H1 (cell line): Measurements from ENCODE around the gene PLPPR4.

Experiments used
- CBX5 ChIP-seq: fragments of 300-800, 300-1000 bp; sonication (generic); IDR thresholded peaks from 2 replicates; pipeline ENCODE4 v1.7.1; 2016; ENCODE audit warnings: antibody characterized with exemption, low read length, low read depth
- CHD2 ChIP-seq: IDR thresholded peaks from 2 replicates; pipeline ENCODE4 v1.6.1; 2012; ENCODE audit warnings: low read length, improper control_type of control experiment
- CTCF ChIP-seq, 3 experiments: IDR thresholded peaks; 1 replicate in 2 of 3; 2 replicates in 1 of 3; pipeline versions ENCODE4 v1.5.1 to v1.6.1; 2011; ENCODE audit warnings: low read length in 3 of 3, mild to moderate bottlenecking in 3 of 3, inconsistent platforms in 2 of 3, low read depth in 1 of 3, moderate library complexity in 1 of 3; ENCODE audit not compliant: insufficient read depth in 1 of 3; ENCODE audit errors: control extremely low read depth in 1 of 3
- EP300 ChIP-seq, 2 experiments: IDR thresholded peaks; 1 replicate in 1 of 2; 2 replicates in 1 of 2; pipeline ENCODE4 v1.6.1; 2011 to 2012; ENCODE audit warnings: low read depth in 2 of 2, low read length in 2 of 2, mild to moderate bottlenecking in 2 of 2, borderline replicate concordance in 1 of 2, inconsistent platforms in 1 of 2, moderate library complexity in 1 of 2
- POLR2A ChIP-seq, 2 experiments: IDR thresholded peaks; 1 replicate in 1 of 2; 2 replicates in 1 of 2; pipeline ENCODE4 v1.6.1; 2011; ENCODE audit warnings: low read depth in 2 of 2, low read length in 2 of 2, mild to moderate bottlenecking in 2 of 2; ENCODE audit errors: control extremely low read depth in 1 of 2
- POLR2AphosphoS5 ChIP-seq: IDR thresholded peaks from 2 replicates; pipeline ENCODE4 v1.6.1; 2011; ENCODE audit warnings: low read depth, low read length
- POU5F1 ChIP-seq: IDR thresholded peaks from 2 replicates; pipeline ENCODE4 v1.6.1; 2011; ENCODE audit warnings: low read depth, mild to moderate bottlenecking, low read length, moderate library complexity
- RNF2 ChIP-seq: fragments of 200-900, 300-1000 bp; sonication (generic); IDR thresholded peaks from 2 replicates; pipeline ENCODE4 v1.7.1; 2016; ENCODE audit warnings: borderline replicate concordance, low read depth, mild to moderate bottlenecking, antibody characterized with exemption, low read length; ENCODE audit not compliant: poor library complexity, severe bottlenecking; ENCODE audit errors: missing control alignments
- USF2 ChIP-seq: IDR thresholded peaks from 2 replicates; pipeline ENCODE4 v1.6.1; 2011; ENCODE audit warnings: low read length, improper control_type of control experiment

GRCh38 chr1:99271249-99271648 is 7.0 kb downstream of the PLPPR4 start:
- no peak for TF ChIP-seq CBX5
- no peak for TF ChIP-seq CHD2
- no peak for TF ChIP-seq POU5F1
- no peak for TF ChIP-seq POLR2AphosphoS5
- TF ChIP-seq CTCF (IDR thresholded peaks at IDR 0.05; ENCODE audit: control extremely low read depth in 1 of 3, insufficient read depth in 1 of 3, low read depth in 1 of 3, low read length in 3 of 3) = no peak
- TF ChIP-seq RNF2 = no peak
- no peak for TF ChIP-seq EP300 (IDR thresholded peaks at IDR 0.05; ENCODE audit: borderline replicate concordance in 1 of 2, low read depth in 2 of 2, low read length in 2 of 2)
- TF ChIP-seq USF2 = no peak
- no peak for TF ChIP-seq POLR2A (IDR thresholded peaks at IDR 0.05; ENCODE audit: control extremely low read depth in 1 of 2, low read depth in 2 of 2, low read length in 2 of 2)
